Endothelial cell of umbilical vein (primary cell): ENCODE measurements around the gene ARFRP1.

Experiments used
- CTCF ChIP-seq, 2 donors: IDR thresholded peaks; 1 replicate in 1 of 2; 2 replicates in 1 of 2; pipeline ENCODE4 v1.5.1; 2011; ENCODE audit warnings: low read length in 2 of 2, mild to moderate bottlenecking in 2 of 2, moderate library complexity in 2 of 2, control low read depth in 1 of 2, inconsistent platforms in 1 of 2, low read depth in 1 of 2; ENCODE audit not compliant: insufficient read depth in 1 of 2; ENCODE audit errors: extremely low read depth in 1 of 2
- EZH2 ChIP-seq: IDR thresholded peaks from 2 replicates; pipeline ENCODE4 v1.6.1; 2012; ENCODE audit warnings: borderline replicate concordance, low read depth, mild to moderate bottlenecking, moderate library complexity, low read length, inconsistent platforms; ENCODE audit not compliant: severe bottlenecking
- JUN ChIP-seq: IDR thresholded peaks from 2 replicates; pipeline ENCODE4 v1.6.1; 2011; ENCODE audit warnings: borderline replicate concordance, low read depth; ENCODE audit not compliant: insufficient read length, insufficient read depth
- POLR2A ChIP-seq: IDR thresholded peaks from 2 replicates; pipeline ENCODE4 v1.6.1; 2012; ENCODE audit warnings: low read depth, mild to moderate bottlenecking, control low read depth, low read length

- TF ChIP-seq CTCF (IDR thresholded peaks at IDR 0.05; ENCODE audit: extremely low read depth in 1 of 2, insufficient read depth in 1 of 2, low read depth in 1 of 2, low read length in 2 of 2) (no peak), POLR2A (no peak), JUN (no peak), EZH2 (no peak)
Observed at GRCh38 chr20:63668351-63668750, 39.4 kb downstream of the ARFRP1 start.
